ENCODE measurements around the gene SEC24B.
"Not testable (repeated sequence)": the region's sequence is repeated elsewhere in the genome, so short reads cannot be mapped to it uniquely, and the experiment has no call there.

Gene SEC24B

DNA sequence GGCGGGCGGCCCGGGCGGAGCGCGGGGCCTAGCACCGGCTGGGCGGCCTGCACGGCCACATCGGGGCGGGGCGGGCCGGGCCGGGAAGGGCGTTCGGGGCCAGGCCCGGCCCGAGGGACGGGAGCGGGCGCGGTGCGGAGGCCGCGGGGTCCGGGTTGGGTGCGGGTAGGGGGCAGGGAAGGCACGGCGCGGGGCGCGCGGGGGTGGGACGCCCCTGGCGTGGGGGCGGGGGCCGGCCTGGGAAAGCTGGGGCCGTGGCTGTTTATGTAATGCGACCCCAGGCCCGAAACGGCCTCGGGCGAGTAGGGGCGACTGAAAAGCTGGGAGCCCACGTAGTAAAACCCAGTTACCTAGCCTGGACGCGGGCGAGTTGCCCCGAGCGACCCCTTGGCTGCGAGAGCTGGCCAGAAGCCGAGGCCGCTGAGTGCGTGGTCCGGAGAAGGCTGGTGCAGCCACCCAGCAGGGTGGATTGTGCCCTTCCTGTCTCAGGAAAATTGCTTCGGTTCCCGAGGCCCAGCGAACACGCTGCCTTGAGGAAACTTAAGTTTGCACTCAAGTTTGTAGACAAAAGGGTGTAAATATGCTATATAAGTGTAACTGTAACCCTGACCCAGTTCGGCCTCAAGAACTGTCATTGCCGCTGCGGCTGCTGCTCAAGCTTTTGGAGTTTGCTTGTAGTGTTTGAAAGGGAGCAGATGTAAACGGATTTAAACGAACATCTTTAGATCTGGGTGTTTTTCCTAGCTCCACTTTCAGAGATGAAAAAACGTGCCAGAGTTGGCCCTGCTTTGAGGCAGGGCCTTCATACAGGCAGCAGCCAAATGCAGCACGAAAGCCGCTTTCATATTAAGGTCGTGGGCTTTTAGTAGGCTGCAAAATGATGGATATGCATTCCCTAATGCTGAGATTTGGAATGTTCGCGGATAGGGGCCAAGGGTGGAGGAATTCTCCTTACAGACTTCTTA, 674 bp downstream of the SEC24B start:
- DNase-seq, result peak; percentile 1 to 19

DNA sequence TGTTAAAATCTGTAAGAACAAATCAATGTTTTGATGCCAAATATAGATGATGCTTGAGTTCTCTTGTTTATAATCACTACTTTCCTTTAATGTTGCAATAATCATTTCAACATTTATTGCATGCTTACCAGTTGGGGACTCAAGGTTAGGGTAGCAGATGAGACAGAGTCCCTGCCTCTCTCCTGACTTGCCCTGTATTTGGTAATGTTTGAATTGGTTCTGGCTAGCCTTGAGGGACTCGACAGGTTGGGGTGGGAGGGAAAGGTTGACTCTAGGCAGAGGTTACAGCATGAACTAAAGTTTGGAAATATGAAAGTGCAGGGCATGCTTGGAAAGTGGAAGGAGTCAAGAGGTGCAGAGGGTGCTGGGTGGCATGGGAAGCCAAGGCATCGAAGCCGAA, 2.0 kb downstream of the SEC24B start:
- no peak for DNase-seq

DNA sequence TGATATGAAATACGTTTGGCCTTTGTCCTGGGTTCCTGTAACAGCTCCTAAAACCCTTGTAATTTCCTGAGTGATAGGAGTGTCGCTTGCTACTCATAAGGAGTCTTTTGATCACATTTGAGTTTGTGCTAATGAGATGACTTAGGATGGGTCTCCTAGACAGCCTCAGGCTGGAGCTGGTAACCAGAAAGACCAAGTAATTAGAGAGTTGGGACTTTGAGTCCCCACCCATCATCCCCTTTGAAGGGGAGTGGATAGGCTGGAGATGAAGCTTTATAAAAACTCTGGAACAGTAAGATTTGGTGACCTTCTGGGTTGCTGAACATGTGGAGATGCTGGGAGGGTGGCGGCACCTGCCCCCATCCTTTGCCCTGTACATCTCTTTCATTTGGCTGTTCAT, 2.9 kb downstream of the SEC24B start:
- no peak for DNase-seq

DNA sequence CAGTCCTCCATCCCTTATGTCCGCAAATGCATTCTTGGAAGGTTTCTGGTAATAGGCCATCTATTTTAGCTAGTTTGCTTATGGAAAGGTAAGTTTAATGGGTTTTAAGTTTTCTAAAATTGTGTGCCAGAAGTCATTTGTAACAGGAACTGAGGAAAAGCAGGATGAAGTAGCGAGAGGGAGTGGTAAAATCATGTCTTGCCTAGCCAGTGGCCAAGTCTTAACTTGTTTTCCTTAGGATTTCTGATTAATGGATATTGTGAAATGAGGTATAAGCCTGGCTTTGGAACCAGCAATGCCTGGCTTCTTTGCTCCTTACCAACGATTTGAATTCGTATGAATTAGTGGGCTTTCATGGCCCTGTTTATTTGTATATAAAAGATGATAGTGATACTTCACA, 7.3 kb downstream of the SEC24B start:
- DNase-seq, result no peak

DNA sequence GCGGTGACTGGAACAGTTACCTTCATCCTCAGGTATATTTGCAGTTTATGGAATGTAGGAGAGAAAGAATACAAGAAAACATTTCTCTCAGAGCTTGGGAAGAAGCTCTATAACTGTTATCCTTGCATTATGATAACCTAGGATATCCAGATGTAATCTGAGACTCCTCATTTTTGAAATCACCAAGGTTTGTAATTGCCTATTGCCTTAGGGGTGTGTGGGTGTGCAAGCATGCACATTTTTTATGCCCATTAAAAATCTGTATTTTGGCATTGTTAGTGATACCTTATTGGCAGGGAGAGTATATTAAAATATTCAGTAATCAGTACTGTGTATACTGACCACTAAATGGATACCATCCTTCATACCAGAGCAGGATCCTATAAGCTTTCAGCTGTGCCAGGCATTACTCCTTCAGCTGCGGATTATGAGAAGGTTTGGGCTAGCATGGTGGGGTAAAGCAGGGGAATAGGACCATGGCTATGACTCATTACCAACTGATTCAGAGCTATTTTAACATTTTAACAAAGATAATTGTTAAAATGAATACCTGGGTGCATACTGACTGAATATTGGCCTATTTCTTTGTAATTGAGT, 8.3 kb downstream of the SEC24B start:
- no peak for DNase-seq

DNA sequence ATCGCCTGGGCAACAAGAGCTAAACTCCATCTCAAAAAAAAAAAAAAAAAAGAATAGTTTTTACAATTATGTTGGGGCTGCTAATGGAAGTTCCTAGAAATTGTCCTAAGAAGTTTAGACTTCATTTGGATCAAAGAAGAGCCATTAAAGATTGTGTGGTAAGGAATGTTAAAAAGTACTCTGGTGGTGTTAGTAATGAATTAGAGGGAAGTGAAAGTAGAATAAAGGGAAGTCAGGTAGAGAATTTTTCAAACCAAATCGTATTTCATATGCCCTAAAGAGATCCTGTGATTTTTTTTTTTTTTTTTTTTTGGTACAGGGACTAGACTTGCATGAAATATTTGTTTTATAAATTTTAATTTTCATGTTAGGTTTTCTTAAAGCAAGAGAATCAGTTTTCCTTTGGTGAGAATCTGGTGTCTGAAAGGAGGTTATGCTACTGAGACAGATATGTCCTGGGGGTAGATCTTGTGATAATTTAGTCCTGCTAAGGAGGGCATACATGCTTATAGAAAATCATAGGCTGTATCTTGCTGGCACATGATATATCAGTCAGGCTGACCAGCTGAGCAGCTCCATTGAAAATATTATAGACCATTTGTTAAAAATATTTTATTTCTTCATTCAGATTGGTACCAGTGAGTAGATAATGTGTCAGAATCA, 10.7 kb downstream of the SEC24B start:
- DNase-seq, result no peak

DNA sequence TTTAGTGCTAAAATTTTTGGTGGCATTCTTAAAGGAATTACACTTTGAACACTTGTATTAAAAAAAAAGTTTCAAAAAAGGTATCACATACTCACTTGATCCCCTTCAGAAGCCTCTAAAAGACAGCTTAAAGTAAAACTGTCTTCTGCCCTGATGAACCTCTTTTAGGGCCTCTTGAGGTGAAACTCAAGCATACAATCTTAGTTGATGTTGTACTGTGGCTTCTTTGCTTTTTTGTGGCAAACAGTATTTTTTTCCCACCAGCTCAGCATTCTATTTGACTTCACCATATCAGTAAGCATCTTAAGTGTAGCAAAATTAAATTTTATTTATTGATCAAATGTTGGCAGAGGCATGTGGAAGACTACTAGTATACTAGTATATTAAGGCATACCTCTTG, 13.7 kb downstream of the SEC24B start:
- no peak for DNase-seq

DNA sequence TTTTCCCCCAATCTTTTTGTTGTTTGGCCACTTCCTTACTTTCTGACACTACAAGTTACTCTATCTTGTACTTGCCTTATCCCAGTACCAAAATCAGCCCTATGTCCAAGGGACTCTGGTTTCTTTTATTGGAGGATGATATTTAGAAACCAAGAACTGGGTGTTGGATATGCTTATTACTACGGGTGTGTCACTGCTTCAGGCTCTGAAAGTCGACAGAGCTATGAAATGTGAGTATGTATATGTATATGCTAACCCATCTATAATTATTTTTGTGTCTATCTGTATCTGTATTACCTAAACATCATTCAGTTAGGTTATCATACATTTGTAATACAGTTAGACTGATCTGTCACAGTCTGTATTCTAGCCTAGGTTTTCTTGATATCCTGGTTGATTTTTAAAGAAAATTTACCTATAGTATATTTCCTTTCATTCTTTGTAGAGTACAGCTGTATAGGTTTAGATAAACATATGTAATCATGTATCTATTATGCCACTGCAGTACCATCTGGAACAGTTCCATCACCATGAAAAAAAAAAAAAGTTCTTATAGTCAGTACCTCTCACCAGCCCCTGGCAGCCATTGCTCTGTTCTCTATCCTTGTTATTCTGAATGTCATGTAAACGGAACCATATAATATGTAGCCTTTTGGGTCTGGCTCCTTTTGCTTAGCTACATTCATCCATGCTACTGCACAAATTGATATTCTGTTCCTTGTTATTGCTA, 18.1 kb downstream of the SEC24B start:
- no peak for DNase-seq

DNA sequence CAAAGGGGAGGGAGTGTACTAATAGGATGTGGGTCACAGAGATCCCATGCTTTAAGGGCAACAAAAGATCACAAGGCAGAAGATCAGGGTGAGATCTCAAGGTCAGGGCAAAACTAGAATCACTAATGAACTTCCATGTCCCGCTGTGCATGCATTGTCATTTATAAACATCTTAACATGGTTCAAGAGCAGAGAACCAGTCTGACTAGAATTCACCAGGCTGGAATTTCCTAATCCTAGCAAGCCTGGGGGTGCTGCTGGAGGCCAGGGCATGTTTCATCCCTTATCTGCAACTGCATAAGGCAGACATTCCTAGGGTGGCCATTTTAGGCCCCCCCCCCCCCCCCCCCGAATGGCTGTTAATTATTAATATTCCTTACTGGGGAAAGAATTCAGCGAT, 19.5 kb downstream of the SEC24B start:
- DNase-seq, result not testable (repeated sequence)

DNA sequence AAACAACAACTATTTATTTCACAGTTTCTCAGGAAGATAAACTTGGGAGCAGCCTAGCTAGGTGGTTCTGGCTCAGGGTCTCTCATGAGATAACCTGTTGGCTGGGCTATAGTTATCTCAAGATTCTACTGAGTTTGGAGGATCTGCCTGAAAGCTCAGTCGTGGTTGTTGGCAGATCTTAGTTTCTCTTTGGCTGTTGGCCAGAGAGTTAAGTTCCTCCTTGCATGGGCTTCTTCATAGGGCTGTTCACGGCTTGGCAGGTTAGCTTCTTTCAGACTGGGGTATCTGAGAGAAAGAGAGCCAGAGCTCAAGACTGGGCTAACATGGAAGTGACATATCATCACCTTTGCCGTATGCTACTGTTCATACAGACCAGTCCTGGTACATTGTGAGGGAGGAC, 28.7 kb downstream of the SEC24B start:
- no peak for DNase-seq

DNA sequence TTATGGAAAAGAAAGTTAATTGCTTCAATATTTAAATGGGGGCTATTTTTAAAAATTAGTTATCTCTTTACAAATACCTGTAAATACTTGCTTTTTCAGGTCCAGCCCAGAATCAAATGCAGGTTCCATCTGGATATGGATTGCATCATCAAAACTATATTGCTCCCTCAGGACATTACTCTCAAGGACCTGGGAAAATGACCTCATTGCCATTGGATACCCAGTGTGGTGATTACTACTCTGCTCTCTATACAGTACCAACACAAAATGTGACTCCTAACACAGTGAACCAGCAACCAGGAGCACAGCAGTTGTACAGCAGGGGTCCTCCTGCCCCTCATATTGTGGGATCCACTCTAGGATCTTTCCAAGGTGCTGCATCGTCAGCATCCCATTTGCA, 29.2 kb downstream of the SEC24B start:
- DNase-seq, result no peak

DNA sequence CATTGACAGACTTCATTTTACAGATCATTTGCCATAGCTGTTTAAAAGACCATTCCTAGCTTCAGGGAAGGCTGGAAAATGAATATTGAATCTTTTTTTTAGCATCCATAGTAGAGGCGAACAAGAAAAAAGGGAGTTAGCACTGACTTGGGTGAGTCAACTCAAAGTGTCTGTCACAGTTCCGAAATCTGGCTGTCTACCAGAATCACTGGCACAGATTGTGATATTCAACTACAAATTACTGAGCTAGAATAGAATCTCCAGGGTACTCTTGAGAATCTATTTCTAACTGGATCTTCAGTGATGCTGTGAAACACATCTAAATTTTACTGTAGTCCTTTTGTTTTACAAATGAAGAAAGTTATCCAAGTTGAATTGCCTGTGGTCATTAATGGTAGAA, 31.5 kb downstream of the SEC24B start:
- no peak for DNase-seq

DNA sequence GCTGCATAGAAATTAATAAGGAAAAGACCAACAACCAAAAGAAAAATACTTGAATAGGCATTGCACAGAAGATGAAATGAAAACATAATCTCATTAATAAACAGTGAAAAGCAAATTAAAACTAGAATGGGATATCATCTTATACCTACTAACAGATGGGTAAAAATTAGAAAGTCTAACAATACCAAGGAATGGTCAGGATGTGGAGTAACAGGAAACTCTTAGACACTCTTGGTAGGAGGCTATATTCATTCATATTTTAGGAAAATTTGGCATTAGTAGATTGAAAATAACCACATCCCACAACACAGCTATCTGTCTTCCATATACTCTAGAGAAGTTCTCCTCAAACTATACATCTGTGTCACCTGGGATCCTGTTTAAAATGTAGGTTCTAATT, 36.3 kb downstream of the SEC24B start:
- DNase-seq, result no peak

DNA sequence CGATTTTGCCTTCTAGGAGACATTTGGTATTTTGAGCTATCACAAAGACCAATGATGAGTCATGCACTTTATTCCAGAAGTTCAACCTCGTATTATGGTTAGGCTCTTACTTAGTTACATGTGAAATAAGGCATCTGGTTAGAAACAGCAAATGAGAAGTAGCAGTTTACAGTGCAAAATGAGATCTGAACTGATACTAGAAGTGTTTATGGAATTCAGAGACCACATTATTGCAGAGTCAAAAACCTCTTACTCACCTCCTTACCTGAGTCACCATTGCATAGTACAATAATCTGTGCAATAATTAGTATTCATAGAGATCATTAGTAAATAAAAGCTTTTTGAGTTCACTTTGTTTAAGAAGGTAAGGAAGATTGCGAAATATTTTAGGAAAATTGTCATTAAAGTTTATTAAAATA, 38.7 kb downstream of the SEC24B start:
- no peak for DNase-seq

DNA sequence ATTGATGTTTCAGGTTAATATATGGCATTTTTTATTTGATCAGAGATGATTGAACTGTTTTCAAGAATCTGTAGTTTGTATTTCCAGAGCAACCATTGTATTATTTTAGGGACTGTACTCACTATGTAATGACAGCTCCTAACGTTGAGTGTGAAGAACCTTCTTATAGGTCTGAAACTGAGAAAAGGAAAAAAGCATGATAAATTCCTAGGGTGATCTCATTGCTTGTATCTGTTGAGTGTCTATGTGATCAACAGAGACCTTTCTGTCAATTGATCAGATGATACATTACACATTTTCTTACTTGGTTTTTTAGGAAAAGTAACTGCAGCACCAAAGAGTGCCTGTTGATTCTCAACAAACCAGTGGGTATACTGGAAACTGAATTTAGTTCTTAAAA, 40.2 kb downstream of the SEC24B start:
- DNase-seq, result no peak

DNA sequence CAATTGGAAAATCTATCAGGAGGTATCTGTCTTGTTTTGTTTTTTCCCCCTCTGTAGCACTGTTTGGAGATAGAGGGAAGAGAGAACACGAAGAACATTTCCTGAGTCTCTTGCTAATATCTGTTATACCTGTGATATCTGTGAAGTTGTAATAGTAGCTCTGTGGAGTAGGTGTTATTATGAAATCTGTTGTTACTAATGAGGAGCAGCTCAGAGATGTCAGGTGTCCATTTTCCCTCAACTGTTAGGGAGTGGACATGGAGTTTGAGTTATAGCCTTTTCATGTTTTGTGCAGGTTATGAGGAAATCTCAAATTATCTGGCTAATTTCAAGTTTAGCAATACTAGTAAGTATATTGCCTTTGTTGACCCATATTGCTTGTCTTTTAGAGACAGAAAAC, 52.4 kb downstream of the SEC24B start:
- no peak for DNase-seq

DNA sequence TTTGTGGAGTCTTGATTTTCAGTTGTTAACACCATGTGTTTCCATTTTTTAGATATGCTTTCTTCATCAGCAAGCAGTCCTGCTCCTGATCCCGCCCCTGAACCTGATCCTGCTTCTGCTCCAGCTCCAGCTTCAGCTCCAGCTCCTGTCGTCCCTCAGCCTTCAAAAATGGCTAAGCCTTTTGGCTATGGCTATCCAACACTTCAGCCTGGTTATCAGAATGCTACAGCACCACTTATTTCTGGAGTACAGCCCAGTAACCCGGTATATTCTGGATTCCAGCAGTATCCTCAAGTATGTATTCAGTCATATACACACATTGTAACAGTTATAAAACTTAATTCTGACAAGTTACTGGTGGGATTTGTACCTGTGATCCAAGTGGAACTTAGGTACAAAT, 60.9 kb downstream of the SEC24B start:
- DNase-seq, result no peak

DNA sequence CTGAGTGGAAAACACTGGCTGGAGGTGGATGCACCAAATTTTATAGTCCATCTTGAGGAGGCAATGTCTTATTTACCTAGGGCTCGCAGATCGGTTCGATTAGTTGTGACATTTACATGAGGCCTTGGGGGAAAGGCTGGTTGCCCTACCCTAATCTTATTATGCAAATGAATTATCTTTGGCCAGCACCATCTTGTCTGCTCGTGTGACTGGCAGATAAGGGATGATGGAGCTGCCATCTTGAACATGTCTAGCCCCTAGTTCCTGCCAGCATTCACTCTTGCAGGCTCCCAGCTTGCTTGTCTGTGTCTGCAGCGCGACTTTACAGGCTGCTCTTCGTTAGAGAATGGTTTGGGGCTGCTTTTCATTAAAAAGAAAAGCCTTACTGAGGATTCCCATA, 61.9 kb downstream of the SEC24B start:
- DNase-seq, result no peak

DNA sequence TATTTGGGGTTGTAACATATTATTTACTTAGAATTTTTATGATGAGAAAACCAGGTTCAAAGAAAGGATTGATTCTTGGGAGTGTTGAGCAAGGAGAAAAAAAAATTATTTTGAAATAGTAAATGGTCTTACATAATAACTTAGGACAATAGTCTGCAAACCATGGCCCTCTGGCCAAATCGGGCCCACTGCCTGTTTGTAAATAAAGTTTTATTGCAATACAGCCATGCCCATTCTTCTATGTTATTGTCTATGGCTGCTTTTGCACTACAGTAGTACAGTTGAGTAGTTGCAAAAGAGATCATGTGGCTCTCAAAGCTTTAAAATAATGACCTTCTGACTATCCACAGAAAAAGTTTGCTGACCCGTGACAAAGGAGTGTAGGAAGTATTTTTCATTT, 63.3 kb downstream of the SEC24B start:
- no peak for DNase-seq

DNA sequence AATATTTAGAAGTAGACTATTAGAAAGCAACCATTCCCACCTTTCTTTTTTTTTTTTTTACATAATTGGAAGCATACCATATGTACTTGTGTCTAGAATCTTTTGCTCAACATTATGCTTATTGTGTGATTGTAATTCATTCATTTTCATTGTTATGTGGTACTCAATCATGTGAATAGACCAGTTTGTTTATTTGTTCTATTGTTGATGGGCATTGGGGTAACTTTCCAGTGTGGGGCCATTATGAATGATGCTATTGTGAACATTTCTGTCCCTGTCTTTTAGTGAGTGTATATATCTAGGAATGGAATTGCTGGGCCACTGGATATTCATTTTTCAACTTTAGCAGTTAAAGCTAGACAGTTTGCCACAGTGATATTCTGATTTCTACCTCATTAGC, 63.9 kb downstream of the SEC24B start:
- DNase-seq, result no peak

DNA sequence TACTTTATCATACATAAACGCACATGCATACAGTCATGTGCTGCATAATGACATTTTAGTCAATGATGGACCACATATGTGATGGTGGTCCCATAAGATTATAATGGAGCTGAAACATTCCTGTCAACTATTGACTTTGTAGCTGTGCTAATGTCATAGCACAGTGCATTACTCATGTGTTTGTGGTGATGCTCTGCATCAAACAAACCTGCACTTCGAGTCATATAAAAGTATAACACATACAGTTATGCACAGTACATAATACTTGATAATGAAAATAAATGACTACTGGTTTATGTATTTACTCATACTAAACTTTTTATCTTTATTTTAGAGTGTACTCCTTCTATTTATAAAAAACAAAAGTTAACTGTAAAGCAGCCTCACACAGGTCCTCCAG, 65.9 kb downstream of the SEC24B start:
- no peak for DNase-seq

DNA sequence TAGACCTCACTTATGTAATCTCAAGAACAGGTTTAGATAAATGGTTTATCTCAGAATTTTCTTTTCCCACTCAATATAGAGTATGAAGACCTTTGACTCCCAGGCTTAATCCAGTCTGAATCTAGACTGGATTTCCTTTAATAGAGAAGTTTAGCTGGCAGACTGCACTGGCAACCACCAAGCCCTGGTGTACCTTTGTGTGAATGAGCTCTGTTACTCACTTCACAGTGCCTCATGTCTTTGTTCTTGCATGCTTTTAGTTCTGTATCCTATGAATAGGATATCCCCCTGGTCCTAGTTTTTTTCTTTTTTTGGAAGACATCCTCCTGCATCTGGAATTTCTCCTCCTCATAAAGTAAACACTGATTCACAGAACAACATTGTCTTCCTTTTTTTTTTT, 73.3 kb downstream of the SEC24B start:
- no peak for DNase-seq

DNA sequence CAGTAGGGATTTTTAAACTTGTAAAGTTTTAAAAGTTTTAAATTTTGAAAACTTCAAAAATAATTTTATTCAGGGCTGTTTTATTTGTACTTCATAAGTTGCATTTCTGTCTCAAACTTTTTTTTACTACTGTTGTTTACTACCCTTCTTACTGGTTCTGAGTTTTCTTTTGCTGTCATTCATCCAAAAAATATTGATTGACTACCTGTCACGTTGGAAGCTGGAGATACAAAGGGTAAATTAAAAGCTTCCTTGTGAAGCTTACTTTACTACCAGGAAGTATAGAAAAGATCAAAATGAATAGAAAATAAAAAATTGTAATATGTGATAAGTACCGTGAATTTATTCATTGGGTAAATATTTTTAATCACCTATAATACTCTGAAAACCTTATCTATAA, 77.1 kb downstream of the SEC24B start:
- DNase-seq, result no peak

Measured in CD4-positive, alpha-beta T cell treated with Interleukin-1 beta for 1 hour (primary cell).